HG03066 (cell line): ENCODE measurements around the gene RNU7-1.

Experiments used
- ATAC-seq: cut with Tn5 transposase; IDR thresholded peaks from one replicate; pipeline ENCODE4 v1.9.1; 2021; ENCODE audit warnings: low read depth; ENCODE audit not compliant: unreplicated experiment

The RNU7-1 gene

DNA sequence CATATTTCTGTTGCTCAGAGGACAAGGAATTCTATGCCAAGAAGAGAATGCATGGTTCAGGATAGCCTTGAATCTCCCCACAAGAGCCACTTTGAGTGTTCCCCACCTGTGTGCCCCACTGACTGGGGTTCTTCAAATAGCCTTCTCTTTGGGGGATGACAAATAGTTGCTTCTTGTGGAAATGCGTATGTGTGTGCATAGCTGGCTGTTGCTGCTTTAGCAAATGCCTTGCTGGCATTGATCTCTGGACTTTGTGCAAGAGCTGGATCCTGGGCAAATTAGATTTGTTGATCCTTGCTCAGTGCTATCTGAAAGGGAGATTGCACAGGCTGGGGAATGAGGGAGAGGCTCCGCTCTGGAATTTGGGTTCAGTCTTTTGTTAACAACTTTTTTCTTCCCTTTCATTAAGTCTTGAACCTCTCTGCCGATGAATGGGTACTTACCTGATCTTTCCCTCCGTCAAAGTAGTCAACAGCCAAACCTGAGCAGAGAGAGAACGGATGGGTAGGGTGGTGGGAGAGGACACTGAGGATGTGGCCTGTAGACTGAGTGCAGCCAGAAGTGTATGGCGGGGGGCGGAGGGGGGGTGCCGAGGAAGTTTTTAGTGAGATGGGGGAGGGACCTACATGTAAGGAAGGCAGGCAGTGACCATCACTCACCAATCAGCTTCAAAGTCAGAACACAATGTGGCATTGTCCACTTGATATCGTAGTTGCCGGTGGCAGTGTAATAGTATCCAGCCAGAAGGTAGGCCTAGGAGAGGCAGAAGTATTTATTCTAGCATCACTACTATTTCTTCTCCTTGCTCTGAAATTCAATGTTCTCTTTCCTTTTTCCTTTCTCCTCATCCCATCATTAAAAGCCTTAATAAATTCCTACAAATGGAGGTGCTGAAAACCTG, 37.8 kb downstream of the RNU7-1 start:
- ATAC-seq: no peak

- ATAC-seq: no peak
Measured at GRCh38 chr12:6982532-6982931, 38.9 kb downstream of the RNU7-1 start.

GRCh38 chr12:6987956-6988553, 44.4 kb downstream of the RNU7-1 start:
- no peak for ATAC-seq
